Activated CD8-positive, alpha-beta memory T cell treated with anti-CD3 and anti-CD28 coated beads for 1 hour (primary cell): ENCODE results near the gene ACER2.

Experiments used
- DNase-seq, 2 donors: peaks; one replicate each; pipeline ENCODE4 v3.0.0-alpha.2; 2020; ENCODE audit warnings: low read depth in 1 of 2; ENCODE audit errors: extremely low read depth in 1 of 2

The ACER2 gene

DNA sequence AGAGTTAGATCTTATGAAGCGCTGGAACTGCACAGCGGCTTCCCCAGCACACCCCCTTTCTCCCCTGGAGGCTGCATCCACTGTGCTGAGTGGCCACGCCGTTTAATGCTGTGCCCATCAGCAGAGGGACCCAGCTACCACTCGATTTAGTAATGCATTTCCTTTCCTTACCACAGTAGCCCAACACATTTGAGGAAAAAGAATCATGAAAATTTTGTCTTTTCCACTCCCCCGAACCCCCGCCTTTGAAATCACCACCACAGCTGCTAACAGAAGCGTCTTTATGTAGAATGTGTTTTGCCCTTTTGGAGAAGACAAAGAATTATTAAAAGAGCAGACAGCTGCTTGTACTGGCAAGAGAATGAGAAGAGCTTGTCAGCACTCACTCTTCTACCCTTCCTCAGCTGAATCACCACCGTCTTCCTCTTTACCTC, 73.2 kb downstream of the ACER2 start:
- DNase-seq: no peak

- no peak for DNase-seq
These were observed 75.9 kb downstream of the ACER2 start for GRCh38 chr9:19484699-19485098.

GRCh38 chr9:19485193-19485592, 76.4 kb downstream of the ACER2 start:
- no peak for DNase-seq

DNA sequence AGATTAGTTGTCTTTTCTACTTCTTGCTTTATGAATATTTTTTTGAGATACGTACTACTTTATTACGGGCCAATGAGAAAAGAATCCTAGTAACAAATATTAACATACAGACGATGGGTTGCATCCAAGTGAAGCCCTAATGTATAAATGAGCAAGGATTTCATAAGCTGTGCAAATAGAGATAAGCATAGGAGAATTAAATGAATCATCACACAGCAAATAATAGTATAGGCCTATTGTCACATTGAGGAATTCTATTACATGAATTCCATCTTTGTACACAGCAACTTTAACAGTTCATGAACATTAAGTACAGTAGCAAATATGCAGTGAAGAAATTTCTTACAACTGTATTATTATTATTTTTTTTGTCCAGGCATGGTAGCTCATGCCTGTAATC, 78.0 kb downstream of the ACER2 start:
- no peak for DNase-seq

- DNase-seq: no peak
These were observed 79.9 kb downstream of the ACER2 start for GRCh38 chr9:19488721-19489120.

DNA sequence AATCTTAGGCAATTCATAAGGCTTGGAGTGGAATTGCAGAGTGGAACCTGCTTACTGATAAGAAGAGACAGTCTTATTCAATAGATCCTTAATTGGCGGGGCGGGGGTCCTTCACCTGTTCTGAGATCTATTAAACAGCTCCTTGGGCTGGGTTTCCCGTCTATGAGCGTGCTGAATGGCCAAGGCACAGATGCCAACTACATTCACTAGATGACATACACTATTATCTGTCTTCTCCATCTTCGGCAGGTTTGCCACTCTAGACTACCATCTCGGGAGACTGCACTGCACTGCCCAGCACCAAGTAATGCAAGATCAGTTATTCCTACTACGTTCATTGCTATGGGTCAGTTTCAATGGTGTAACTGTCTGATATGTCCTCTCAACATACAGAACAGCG, 81.5 kb downstream of the ACER2 start:
- DNase-seq: no peak

GRCh38 chr9:19490828-19491227, 82.0 kb downstream of the ACER2 start:
- DNase-seq: no peak

- DNase-seq: no peak
These were observed 84.0 kb downstream of the ACER2 start for GRCh38 chr9:19492775-19493173.

DNA sequence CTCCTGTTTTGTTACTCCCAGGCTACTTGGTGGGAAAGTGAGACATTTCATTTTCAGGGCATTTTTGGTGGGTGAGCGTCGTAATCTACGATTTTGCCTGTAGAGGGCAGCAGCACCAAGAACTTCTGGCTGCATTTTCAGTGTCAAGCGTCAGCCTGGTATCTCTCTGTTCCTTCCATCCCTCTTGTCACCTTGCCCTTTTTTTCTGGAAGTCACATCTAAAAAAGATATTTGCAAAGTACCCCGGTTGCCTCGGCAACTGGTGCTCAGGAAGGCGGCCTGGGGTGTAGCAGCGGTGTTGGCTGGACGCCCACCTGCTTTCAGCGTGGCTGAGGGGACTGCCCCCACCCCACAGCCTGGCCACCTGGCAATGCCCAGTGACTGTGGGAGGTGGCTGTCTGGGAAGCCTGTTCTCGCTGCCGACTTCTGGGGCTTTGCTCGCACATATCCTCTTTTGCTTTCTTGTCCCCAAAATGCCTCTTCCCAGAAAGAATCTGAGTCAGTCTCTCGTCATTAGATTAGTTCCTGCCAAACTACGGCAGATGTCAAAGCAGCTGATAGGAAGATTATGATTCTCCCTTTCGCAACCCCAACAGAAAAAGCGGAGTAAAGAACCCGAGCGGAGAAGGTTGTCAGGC, 84.5 kb downstream of the ACER2 start:
- DNase-seq: no peak

DNA sequence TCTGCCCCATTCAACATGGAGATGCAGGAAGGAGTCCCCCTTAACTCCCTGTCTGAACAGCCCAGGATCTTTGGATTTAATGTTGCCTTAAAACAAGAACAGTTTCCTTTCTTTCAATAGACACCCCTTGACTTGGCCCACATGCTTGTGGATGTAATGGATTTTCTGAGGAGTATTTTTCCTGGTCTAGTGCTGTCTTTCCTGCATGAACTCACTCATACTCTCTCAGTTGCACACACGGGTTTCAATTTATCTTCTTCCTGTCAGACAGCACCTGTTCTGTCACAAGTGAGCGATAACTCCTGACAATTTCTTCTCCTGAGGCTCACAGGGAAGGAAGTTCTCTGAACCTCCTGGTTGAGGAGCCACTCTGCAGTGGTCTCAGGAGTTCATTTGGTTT, 85.1 kb downstream of the ACER2 start:
- DNase-seq: no peak

DNA sequence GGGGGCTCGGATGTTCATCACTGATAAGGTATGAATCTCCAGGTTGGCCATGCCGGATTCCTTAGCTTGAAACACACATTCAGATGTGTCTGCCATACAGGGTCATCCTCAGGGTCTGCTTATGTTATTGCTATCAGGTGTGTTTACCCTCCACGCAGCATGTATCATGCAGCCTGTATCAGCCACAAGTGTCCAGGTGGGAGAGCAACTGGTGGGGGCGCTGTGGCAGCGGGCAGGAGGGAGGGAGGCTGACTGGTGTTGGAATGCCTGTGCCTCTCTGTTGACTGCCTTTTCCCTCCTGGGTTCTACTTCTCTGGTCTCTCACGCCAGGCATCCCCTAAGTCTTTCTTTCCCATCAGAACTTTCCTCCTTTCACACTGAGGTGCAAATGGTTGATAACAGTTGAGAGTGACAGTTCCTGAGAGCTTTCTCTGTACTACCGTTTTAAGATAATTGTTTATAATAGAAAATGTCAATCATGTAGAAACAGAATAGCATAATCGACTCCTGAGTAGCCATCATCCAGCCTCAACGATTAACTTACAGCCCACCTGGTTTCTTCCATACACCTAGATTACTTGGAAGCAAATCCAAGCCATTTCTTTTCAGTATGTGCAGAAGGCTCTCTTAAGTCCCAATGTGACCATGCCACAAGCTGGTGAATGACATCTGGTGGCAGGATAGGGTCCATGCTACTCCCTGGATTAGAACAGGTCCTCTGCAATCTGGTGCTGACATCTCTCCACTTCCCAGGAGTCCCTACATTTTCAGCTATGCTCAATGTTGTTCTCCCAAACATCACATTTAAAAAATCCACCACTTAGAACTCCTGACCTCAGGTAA, 86.6 kb downstream of the ACER2 start:
- DNase-seq: no peak

GRCh38 chr9:19496321-19497050, 87.7 kb downstream of the ACER2 start:
- no peak for DNase-seq

- no peak for DNase-seq
These were observed 88.5 kb downstream of the ACER2 start for GRCh38 chr9:19497276-19497675.

DNA sequence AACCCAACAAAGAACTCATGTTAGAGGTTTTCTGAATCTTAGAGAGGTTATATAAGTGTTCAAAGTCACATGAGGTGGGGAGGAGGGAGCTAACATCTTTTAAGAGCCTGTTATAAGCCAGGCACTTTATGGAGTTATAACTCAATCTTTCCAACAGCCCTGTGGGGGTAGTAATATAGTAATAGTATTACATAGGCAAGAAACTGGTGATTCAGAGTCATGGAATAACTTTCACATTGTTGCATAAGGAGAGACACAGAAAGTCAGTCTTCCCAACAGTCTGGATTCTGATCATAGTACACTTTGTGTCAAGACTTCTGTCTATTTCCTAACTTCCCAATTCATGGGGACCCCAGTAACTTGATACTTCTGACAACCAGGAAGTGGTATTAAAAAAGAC, 89.2 kb downstream of the ACER2 start:
- no peak for DNase-seq
